Measurements from ENCODE around the gene MRPL38. TPM values are rescaled to one million over a fixed set of nuclear protein-coding genes. Genes with fewer than 3 reads are reported as not detected.
"Not testable (repeated sequence)": the region's sequence is repeated elsewhere in the genome, so short reads cannot be mapped to it uniquely, and the experiment has no call there.

MRPL38 gene
- polyA plus RNA-seq, 2 of the 4 experiments (the other 2 are of a cell fraction), result 53.5 to 102 TPM

DNA sequence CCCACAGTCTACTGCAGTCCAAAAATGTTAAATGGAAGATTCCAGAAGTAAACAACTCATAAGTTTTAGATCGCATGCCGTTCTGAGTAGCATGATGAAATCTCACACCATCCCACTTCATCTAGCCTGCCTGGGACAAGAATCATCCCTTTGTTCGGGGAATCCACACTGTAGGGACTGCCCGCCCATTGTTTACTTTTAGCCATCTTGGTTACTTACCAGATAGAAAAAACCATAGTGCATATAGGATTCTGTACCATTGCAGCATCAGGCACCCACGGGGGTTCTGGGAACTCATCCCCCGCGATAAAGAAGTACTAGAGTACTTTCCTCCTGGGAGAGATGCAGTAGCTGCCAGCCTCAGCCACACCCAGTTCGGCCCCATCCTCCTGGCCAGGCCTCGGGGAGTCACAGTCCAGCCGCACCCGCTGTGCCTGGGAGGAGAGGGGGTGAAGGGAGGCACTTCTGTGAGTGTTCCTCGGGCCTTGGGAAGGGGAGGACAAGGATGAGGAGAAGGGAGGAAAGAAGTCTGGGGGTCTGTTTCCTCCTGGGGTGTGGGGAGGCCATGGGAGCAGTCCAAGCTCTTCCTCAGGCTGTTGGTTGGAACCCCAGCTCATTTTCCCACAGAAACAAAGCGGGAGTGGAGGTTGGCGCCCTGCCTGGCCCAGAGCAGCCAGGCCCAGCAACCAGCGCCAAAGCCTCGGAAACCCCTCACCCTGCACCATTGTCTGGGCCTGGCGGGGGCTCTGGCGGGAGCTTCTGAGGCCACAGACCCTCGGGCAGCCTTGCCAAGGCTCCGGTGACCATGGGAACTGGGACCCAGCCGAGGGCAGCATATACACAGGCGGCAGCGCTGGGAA, 35.2 kb downstream of the MRPL38 start:
- DNase-seq (ENCODE audit: low read depth in 1 of 2, low spot score in 1 of 2) (peak; percentile 56 to 57), ATAC-seq (peak in 1 of 2 experiments; percentile 21; a peak in 3 of 6 replicates), FAIRE-seq (no peak)
- H3K9me3 ChIP-seq, result no peaks in the 10 kb centered on the region
- TF ChIP-seq NR3C1 (IDR thresholded peaks at IDR 0.05) (no peak), JUN (IDR thresholded peaks at IDR 0.05) (no peak), HDAC2 (IDR thresholded peaks at IDR 0.05) (no peak), ZFP36 (IDR thresholded peaks at IDR 0.05; ENCODE audit: borderline replicate concordance, partially characterized antibody) (no peak), RNF2 (IDR thresholded peaks at IDR 0.05; ENCODE audit: borderline replicate concordance, low read depth) (no peak), CHD2 (IDR thresholded peaks at IDR 0.05; ENCODE audit: low read length, partially characterized antibody) (no peak)
- TF ChIP-seq, protein P1, sequence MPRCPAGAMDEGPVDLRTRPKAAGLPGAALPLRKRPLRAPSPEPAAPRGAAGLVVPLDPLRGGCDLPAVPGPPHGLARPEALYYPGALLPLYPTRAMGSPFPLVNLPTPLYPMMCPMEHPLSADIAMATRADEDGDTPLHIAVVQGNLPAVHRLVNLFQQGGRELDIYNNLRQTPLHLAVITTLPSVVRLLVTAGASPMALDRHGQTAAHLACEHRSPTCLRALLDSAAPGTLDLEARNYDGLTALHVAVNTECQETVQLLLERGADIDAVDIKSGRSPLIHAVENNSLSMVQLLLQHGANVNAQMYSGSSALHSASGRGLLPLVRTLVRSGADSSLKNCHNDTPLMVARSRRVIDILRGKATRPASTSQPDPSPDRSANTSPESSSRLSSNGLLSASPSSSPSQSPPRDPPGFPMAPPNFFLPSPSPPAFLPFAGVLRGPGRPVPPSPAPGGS (IDR thresholded peaks at IDR 0.05), result no peak
- TF ChIP-seq, protein P2, sequence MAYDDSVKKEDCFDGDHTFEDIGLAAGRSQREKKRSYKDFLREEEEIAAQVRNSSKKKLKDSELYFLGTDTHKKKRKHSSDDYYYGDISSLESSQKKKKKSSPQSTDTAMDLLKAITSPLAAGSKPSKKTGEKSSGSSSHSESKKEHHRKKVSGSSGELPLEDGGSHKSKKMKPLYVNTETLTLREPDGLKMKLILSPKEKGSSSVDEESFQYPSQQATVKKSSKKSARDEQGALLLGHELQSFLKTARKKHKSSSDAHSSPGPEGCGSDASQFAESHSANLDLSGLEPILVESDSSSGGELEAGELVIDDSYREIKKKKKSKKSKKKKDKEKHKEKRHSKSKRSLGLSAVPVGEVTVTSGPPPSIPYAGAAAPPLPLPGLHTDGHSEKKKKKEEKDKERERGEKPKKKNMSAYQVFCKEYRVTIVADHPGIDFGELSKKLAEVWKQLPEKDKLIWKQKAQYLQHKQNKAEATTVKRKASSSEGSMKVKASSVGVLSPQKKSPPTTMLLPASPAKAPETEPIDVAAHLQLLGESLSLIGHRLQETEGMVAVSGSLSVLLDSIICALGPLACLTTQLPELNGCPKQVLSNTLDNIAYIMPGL (CRISPR knock-in tag; IDR thresholded peaks at IDR 0.05; ENCODE audit: borderline replicate concordance), result no peak
- TF ChIP-seq, protein P3, sequence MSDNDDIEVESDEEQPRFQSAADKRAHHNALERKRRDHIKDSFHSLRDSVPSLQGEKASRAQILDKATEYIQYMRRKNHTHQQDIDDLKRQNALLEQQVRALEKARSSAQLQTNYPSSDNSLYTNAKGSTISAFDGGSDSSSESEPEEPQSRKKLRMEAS (IDR thresholded peaks at IDR 0.05), result peak; percentile 39; the same call in 1 of the 2 replicates
- H3K4me1 ChIP-seq, result peaks cover 31% of the 10 kb centered on the region
- ChIA-PET CTCF (interaction anchor here (0.6 to 22.8 kb wide), 8 partner anchors 9 to 86 kb away, joined by 3 to 513 read pairs (median 5); partner anchors contain the start of genes MRPL38, TRIM47, TRIM65 and WBP2), POLR2A (interaction anchor here (1.6 kb wide), 1 partner anchor 90 kb away, joined by 7 read pairs; a partner anchor contains a TSS)
- WGBS (ENCODE audit: missing lambda C conversion rate), result 55% methylated on average over 23 of the region's 23 CpGs
- H3K4me3 ChIP-seq, result no peak overlapping the region
- peak overlapping the region; percentile 66 to 84 for H3K27ac ChIP-seq
- peak overlapping the region; percentile 56 for H3K4me2 ChIP-seq

DNA sequence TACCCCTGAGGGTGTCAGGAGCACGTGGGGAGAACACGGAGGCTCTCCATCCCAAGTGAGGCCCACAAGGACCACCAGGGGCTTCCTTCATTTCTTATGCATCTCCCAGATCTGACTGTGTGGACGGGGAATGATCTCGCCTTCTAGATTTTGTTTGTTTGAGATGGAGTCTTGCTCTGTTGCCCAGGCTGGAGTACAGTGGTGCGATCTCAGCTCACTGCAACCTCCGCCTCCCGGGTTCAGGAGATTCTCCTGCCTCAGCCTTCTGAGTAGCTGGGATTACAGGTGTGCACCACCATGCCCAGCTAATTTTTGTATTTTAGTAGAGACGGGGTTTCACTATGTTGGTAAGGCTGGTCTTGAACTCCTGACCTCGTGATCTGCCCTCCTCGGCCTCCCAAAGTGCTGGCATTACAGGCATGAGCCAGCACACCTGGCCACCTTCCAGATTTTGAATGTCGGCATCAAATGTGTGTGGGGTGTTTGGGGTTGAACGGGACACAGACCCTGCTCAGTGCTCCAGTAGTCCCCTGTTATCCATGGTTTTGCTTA, 35.9 kb downstream of the MRPL38 start:
- H3K4me3 ChIP-seq; ATAC-seq; H3K9me3 ChIP-seq; DNase-seq (ENCODE audit: low read depth in 1 of 2, low spot score in 1 of 2); POLR2A ChIA-PET; FAIRE-seq: not testable (repeated sequence)
- Histone ChIP-seq H3K4me1 (peaks cover 31% of the 10 kb centered on the region), H3K27ac (peak overlapping the region; percentile 66 to 84), H3K4me2 (peak overlapping the region; percentile 56)
- CTCF ChIA-PET, result interaction anchor here (1.3 to 22.8 kb wide), 6 partner anchors 10 to 85 kb away, joined by 3 to 513 read pairs (median 22); partner anchors contain the start of genes MRPL38, TRIM47, TRIM65 and WBP2
- WGBS (ENCODE audit: missing lambda C conversion rate), result 88% methylated on average over 12 of the region's 12 CpGs

DNA sequence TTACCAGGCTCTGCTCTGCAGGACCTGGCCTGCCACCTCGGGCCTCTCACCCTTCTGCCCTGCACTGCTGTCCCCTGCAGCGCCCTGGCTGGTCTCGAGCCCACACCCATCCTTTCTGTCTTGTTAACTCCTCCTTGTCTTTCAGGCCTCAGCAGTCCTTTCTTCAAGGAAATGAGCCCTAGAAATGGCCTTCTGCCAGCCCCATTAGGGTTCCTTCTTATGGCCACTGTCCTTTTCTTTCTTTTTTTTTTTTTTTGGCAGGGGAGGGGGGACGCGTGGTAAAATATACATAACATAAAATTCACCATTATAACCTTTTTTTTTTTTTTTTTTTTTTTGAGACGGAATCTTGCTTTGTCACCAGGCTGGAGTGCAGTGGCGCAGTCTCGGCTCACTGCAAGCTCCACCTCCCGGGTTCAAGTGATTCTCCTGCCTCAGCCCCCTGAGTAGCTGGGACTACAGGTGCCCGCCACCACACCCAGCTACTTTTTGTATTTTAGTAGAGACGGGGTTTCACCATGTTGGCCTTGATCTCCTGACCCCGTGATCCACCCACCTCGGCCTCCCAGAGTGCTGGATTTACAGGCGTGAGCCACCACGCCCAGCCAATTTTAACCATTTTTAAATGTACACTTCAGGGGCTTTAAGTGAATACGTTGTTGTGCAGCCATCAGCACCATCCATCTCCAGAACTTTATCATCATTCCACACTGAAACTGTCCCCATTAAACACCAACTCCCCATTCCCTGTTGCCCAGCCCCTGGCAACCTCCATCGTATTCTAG, 39.1 kb downstream of the MRPL38 start:
- 78% methylated on average over 17 of the region's 17 CpGs for WGBS (ENCODE audit: missing lambda C conversion rate)
- FAIRE-seq; H3K4me3 ChIP-seq; DNase-seq (ENCODE audit: low read depth in 1 of 2, low spot score in 1 of 2); H3K9me3 ChIP-seq; H3K4me2 ChIP-seq: not testable (repeated sequence)
- ChIA-PET CTCF (interaction anchor here (0.6 to 14.2 kb wide), 9 partner anchors 8 to 726 kb away, joined by 3 to 330 read pairs (median 6); partner anchors contain the start of genes TRIM47, TRIM65 and WBP2), POLR2A (interaction anchor here (1.2 kb wide), 1 partner anchor 10 kb away, joined by 8 read pairs; the partner anchor contains the start of gene WBP2)
- Histone ChIP-seq H3K4me1 (peaks cover 18% of the 10 kb centered on the region), H3K27ac (0 out of 6 replicates have a peak overlapping the region, but pooled peaks of 1 of the 2 experiments have one; percentile 0)
- 0 out of 6 replicates have a peak, but pooled peaks of 1 of the 2 experiments have one; percentile 4 for ATAC-seq

DNA sequence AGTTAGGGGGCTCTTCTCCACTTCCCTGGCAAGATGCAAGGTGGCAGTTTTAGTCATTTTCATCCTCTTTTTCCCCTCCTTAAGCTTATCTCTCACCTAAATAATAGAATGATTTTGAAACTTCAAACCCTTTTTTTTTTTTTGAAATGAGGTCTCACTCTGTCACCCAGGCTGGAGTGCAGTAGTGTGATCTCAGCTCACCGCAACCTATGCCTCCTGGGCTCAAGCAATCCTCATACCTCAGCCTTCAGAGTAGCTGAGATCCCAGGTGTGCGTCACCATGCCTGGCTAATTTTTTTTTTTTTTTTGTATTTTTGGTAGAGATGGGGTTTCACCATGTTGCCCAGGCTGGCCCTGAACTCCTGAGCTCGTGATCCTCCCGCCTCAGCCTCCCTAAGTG, 39.8 kb downstream of the MRPL38 start:
- not testable (repeated sequence) for ATAC-seq

More for the DNA sequence above, 39.8 kb downstream of the MRPL38 start:
- FAIRE-seq; DNase-seq (ENCODE audit: low read depth in 1 of 2, low spot score in 1 of 2); H3K4me2 ChIP-seq; H3K27ac ChIP-seq; H3K9me3 ChIP-seq; H3K4me3 ChIP-seq: not testable (repeated sequence)
- H3K4me1 ChIP-seq, result peaks cover 14% of the 10 kb centered on the region
- WGBS (ENCODE audit: missing lambda C conversion rate), result 88% methylated on average over 4 of the region's 4 CpGs
- CTCF ChIA-PET, result interaction anchor here (0.6 to 6.3 kb wide), 8 partner anchors 11 to 726 kb away, joined by 3 to 38 read pairs (median 6); partner anchors contain the start of genes TRIM47 and TRIM65
- POLR2A ChIA-PET, result interaction anchor here (1.2 kb wide), 1 partner anchor 9 kb away, joined by 8 read pairs; the partner anchor contains the start of gene WBP2

Data from A549 (cell line).